GM12892 (cell line): ENCODE results near the gene TAP1.

Source experiments
- POLR2A ChIP-seq: IDR thresholded peaks from 2 replicates; pipeline ENCODE4 v1.6.1; 2011; ENCODE audit warnings: low read depth, low read length, control low read depth
- POLR2AphosphoS5 ChIP-seq: IDR thresholded peaks from 2 replicates; pipeline ENCODE4 v1.6.1; 2011; ENCODE audit warnings: low read depth, low read length, control low read depth

DNA sequence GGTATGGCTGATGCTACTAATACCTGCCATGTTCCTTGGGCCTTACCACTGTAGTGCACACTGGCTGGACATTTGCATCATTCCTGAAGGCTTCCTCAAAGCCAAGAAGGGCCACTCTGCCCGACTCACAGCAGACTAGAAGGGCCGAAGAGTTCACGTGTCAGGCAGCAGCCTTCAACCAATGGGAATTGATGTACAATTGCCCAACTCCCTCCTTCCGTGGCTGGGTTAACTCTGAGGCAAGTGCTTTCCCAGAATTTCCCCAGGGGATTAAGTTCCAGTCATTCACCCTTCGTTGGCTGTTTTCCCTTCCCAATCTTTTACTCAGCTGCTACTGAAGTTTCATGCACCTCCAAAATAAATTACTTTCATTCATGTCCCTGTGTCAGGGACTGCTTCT, 30.3 kb upstream of the TAP1 start:
- TF ChIP-seq POLR2A (no peak), POLR2AphosphoS5 (no peak)
